Activated CD8-positive, alpha-beta memory T cell treated with anti-CD3 and anti-CD28 coated beads, Interleukin-2, amount 10 ng/mL, durations not matched to agents 7 days and 5 days (primary cell): Measurements from ENCODE around the gene PREB. TPM values are rescaled to one million over a fixed set of nuclear protein-coding genes. Genes with fewer than 3 reads are reported as not detected.

Source experiments
- ATAC-seq: fragments of 150-1000 bp; cut with Tn5 transposase; one replicate; pipeline ENCODE4 v1.10.0; 2021; ENCODE audit warnings: moderate library complexity
- CTCF ChIA-PET: fragments of 350-600 bp; sonication (Branson Sonifier 250); formaldehyde crosslinking; loops from one replicate; lab custom pipeline; 2021; ENCODE audit warnings: antibody characterized with exemption; lab: Charles Lee
- DNase-seq: peaks from one replicate; pipeline ENCODE4 v3.0.0-alpha.2; 2020
- H3K27ac Mint-ChIP-seq: one replicate; pipeline ENCODE4 v1.8.0; 2021; ENCODE audit warnings: mild to moderate bottlenecking, mixed read lengths
- H3K27me3 Mint-ChIP-seq: one replicate; pipeline ENCODE4 v1.8.0; 2021; ENCODE audit warnings: mixed read lengths
- H3K36me3 Mint-ChIP-seq: one replicate; pipeline ENCODE4 v1.8.0; 2021; ENCODE audit warnings: mild to moderate bottlenecking, mixed read lengths
- H3K4me1 Mint-ChIP-seq: one replicate; pipeline ENCODE4 v1.8.0; 2021; ENCODE audit warnings: mixed read lengths
- H3K4me3 Mint-ChIP-seq: one replicate; pipeline ENCODE4 v1.8.0; 2021; ENCODE audit warnings: mild to moderate bottlenecking, moderate library complexity, mixed read lengths
- H3K9me3 Mint-ChIP-seq: one replicate; pipeline ENCODE4 v1.8.0; 2022; ENCODE audit warnings: low read depth, mixed read lengths
- total RNA-seq, 2 experiments: library from RNA; stranded (reverse); gene quantifications; one replicate each; pipeline ENCODE4 v1.2.3, GENCODE V29; 2021

PREB gene
- total RNA-seq, 2 experiments from 2014 or later = 61.6 to 69.4 TPM

DNA sequence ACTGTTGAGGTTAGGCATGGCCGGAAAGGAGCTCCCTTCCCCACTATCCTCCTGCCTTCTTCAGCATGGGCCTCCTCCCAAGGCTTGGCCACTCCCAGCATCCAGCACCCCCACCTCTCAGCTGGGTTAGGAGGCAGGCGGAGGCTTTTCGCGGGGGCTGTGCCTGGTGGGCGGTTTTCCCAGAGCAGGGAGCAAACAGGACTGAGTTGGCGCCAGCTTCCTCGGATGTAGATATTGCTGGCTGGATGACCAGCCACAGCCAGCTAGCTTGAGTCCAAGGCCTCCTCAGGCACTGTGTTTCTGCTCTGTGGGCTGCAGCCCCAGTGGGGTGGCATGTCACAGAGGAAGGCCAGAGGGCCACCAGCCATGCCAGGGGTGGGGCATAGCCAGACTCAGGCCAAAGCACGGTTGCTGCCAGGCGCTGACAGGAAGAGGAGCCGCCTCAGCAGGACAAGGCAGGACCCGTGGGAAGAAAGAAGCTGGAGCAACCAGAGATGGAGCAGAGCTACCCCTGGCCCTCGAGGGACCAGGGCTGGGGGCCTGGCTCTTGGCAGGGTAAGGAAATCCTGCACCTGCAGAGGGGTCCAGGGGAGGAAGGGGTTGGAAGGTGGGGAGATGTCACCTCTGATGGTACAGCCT lies 14.5 kb upstream of the PREB start, which contains the start of gene TCF23:
Gene TCF23, plus strand, starts transcription at position 204 of the 639 bp plus-strand sequence. Its CDS starts 130 bp downstream, at position 334.
- no peaks in the 10 kb centered on the region for H3K9me3 Mint-ChIP-seq
- DNase-seq = no peak
- no peak for ATAC-seq
- peaks cover 7% of the 10 kb centered on the region for H3K27me3 Mint-ChIP-seq
- H3K27ac Mint-ChIP-seq = no peak within 1 kb of the TSS
- H3K36me3 Mint-ChIP-seq = no peaks in the 10 kb centered on the region
- no peaks in the 10 kb centered on the region for H3K4me1 Mint-ChIP-seq
- H3K4me3 Mint-ChIP-seq = no peak within 1 kb of the TSS
- CTCF ChIA-PET = interaction anchor here (0.6 to 1.0 kb wide), 3 partner anchors 21 to 155 kb away, joined by 3 to 4 read pairs (median 3); no protein-coding TSS in a partner anchor

DNA sequence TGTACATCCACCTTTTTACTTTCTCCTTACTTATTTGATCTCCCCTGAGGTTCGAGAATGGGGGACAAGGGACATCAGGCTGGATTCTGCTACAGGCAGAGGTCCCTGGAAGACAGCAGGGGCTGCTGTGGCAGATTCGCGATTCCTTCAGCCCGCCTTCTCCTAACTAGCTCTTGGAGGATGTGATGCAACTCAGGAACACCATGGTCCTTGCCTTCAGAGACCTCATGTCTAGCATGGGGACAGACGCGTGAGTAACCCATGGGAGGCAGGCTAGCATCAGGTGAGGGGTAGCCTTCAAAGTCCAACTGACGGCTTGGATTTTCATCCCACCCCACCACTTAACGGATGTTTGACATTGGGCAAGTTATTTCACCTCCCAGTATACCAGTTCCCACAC lies 13.5 kb upstream of the PREB start:
- ATAC-seq (no peak), DNase-seq (no peak)
- no peak overlapping the region for H3K27ac Mint-ChIP-seq
- H3K4me3 Mint-ChIP-seq = no peak overlapping the region
- no peaks in the 10 kb centered on the region for H3K4me1 Mint-ChIP-seq
- no peaks in the 10 kb centered on the region for H3K9me3 Mint-ChIP-seq
- H3K27me3 Mint-ChIP-seq = peaks cover 17% of the 10 kb centered on the region
- no peaks in the 10 kb centered on the region for H3K36me3 Mint-ChIP-seq
- CTCF ChIA-PET = interaction anchor here (0.6 kb wide), 1 partner anchor 44 kb away, joined by 3 read pairs; no protein-coding TSS in a partner anchor

GRCh38 chr2:27145682-27146081 lies 11.2 kb upstream of the PREB start:
- CTCF ChIA-PET = no interaction called here
- Mint-ChIP-seq H3K4me3 (no peak overlapping the region), H3K9me3 (no peaks in the 10 kb centered on the region), H3K27ac (no peak overlapping the region), H3K36me3 (no peaks in the 10 kb centered on the region), H3K4me1 (no peaks in the 10 kb centered on the region), H3K27me3 (peaks cover 23% of the 10 kb centered on the region)
- DNase-seq (no peak), ATAC-seq (no peak)

GRCh38 chr2:27143285-27143684 lies 8.8 kb upstream of the PREB start:
- no peak overlapping the region for H3K4me3 Mint-ChIP-seq

DNA sequence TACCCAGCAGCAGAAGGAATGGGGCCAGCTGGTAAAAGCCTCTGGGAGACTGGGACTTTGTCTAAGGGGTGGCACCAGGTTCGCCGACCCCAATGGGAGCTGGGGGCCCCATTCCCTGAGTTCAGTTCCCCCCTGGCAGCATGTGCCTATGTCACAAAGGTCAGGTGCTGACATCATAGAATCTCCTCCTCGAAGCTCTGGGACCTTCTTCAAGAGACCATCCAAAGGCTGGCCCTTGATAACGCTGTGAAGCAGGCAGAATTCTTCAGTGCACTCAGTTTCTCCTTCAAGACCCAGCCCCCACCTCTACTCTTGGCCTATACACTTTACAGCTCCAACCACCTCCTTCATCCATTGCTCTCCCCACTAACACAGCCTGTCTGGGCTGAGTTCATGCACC lies 4.9 kb upstream of the PREB start, which contains the start of gene PRR30:
Gene PRR30, minus strand, starts transcription at position 101 of the 400 bp plus-strand sequence. CDS start 1,081 bp downstream, outside the sequence.
- peaks cover 2% of the 10 kb centered on the region for H3K36me3 Mint-ChIP-seq
- H3K4me1 Mint-ChIP-seq = peaks cover 10% of the 10 kb centered on the region
- no peak within 1 kb of the TSS for H3K4me3 Mint-ChIP-seq
- DNase-seq (no peak), ATAC-seq (no peak)
- no peak within 1 kb of the TSS for H3K27ac Mint-ChIP-seq
- CTCF ChIA-PET = interaction anchor here (1.1 to 2.0 kb wide), 3 partner anchors 31 to 164 kb away, joined by 3 to 5 read pairs (median 3); no protein-coding TSS in a partner anchor
- peaks cover 24% of the 10 kb centered on the region for H3K27me3 Mint-ChIP-seq
- H3K9me3 Mint-ChIP-seq = no peaks in the 10 kb centered on the region

More at GRCh38 chr2:27143285-27143684, 8.8 kb upstream of the PREB start:
- CTCF ChIA-PET = no interaction called here
- Mint-ChIP-seq H3K36me3 (no peaks in the 10 kb centered on the region), H3K27me3 (peaks cover 28% of the 10 kb centered on the region), H3K9me3 (no peaks in the 10 kb centered on the region), H3K27ac (no peak overlapping the region), H3K4me1 (no peaks in the 10 kb centered on the region)
- DNase-seq (no peak), ATAC-seq (no peak)

- Mint-ChIP-seq H3K27me3 (peaks cover 12% of the 10 kb centered on the region), H3K4me1 (peaks cover 18% of the 10 kb centered on the region), H3K9me3 (no peaks in the 10 kb centered on the region), H3K36me3 (peaks cover 2% of the 10 kb centered on the region), H3K27ac (no peak overlapping the region), H3K4me3 (no peak overlapping the region)
- CTCF ChIA-PET = interaction anchor here (2.0 kb wide), 1 partner anchor 32 kb away, joined by 5 read pairs; no protein-coding TSS in a partner anchor
- ATAC-seq = no peak
- no peak for DNase-seq
Observed at GRCh38 chr2:27138111-27138510, 3.7 kb upstream of the PREB start.

DNA sequence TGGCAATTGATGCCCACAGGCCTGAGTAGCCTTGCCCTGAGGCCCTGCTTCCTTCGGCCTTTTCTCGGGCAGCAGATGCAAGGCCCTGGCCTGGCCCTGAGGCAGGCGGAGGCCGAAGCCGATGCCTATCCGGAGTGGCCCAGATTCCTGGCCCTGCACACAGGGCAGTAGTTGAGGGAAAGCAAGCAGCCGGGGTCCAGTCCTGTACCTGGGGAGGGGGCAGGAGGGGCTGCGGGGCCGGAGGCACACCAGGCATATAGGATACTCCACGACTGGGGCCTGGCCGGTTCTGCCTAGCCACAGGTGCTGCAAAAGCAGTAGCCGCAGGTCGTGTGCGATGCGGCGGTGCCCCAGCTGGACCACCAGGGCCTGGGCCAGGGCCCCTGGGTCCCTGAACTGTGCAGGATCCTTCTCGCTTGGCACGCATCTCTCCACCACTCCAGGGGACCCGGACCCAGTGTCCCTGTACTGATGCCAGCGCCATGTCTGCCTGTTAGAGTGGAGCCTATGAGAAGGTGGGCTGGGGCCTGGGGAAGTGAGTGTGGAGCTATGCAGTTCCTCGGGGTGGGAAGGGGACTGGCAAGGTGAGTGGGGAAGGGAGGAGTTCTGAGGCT lies 3.0 kb upstream of the PREB start:
- Mint-ChIP-seq H3K4me3 (no peak overlapping the region), H3K9me3 (no peaks in the 10 kb centered on the region), H3K36me3 (peaks cover 5% of the 10 kb centered on the region), H3K4me1 (peaks cover 25% of the 10 kb centered on the region), H3K27me3 (peaks cover 9% of the 10 kb centered on the region), H3K27ac (no peak overlapping the region)
- ATAC-seq (no peak), DNase-seq (no peak)
- CTCF ChIA-PET = interaction anchor here (0.7 to 1.1 kb wide), 2 partner anchors 14 to 54 kb away, joined by 3 read pairs; partner anchors contain the start of gene ABHD1

GRCh38 chr2:27136751-27137150 lies 2.3 kb upstream of the PREB start:
- Mint-ChIP-seq H3K27me3 (peaks cover 6% of the 10 kb centered on the region), H3K4me1 (peaks cover 26% of the 10 kb centered on the region), H3K9me3 (no peaks in the 10 kb centered on the region), H3K27ac (no peak overlapping the region), H3K4me3 (no peak overlapping the region), H3K36me3 (peaks cover 6% of the 10 kb centered on the region)
- CTCF ChIA-PET = interaction anchor here (1.1 to 1.2 kb wide), 2 partner anchors 12 to 14 kb away, joined by 3 to 4 read pairs; partner anchors contain the start of gene ABHD1
- no peak for ATAC-seq
- DNase-seq = no peak

- peaks cover 9% of the 10 kb centered on the region for H3K36me3 Mint-ChIP-seq
- H3K9me3 Mint-ChIP-seq = no peaks in the 10 kb centered on the region
- ATAC-seq = no peak
- H3K4me3 Mint-ChIP-seq = peak overlapping the region; percentile 93
- no peak for DNase-seq
- H3K27ac Mint-ChIP-seq = peak overlapping the region; percentile 72
- CTCF ChIA-PET = interaction anchor here (0.7 to 3.3 kb wide), 3 partner anchors 11 to 15 kb away, joined by 4 to 32 read pairs (median 4); partner anchors contain the start of gene ABHD1
- H3K4me1 Mint-ChIP-seq = peaks cover 26% of the 10 kb centered on the region
- H3K27me3 Mint-ChIP-seq = peaks cover 4% of the 10 kb centered on the region
Observed at GRCh38 chr2:27135478-27135955, 1.1 kb upstream of the PREB start.

- Mint-ChIP-seq H3K27me3 (peaks cover 3% of the 10 kb centered on the region), H3K9me3 (no peaks in the 10 kb centered on the region), H3K4me1 (peaks cover 26% of the 10 kb centered on the region), H3K4me3 (peak overlapping the region; percentile 93), H3K27ac (peak overlapping the region; percentile 97), H3K36me3 (peaks cover 11% of the 10 kb centered on the region)
- DNase-seq (no peak), ATAC-seq (no peak)
- CTCF ChIA-PET = interaction anchor here (0.9 to 3.3 kb wide), 11 partner anchors 11 to 288 kb away, joined by 3 to 32 read pairs (median 4); partner anchors contain the start of gene ABHD1
Observed at GRCh38 chr2:27134781-27135477, 493 bp upstream of the PREB start.

GRCh38 chr2:27133195-27133875 lies 1.1 kb downstream of the PREB start:
- no peaks in the 10 kb centered on the region for H3K9me3 Mint-ChIP-seq
- peaks cover 26% of the 10 kb centered on the region for H3K4me1 Mint-ChIP-seq
- H3K36me3 Mint-ChIP-seq = peaks cover 12% of the 10 kb centered on the region
- DNase-seq (peak; percentile 52), ATAC-seq (no peak)
- H3K27me3 Mint-ChIP-seq = no peaks in the 10 kb centered on the region
- peak overlapping the region; percentile 82 for H3K27ac Mint-ChIP-seq
- peak overlapping the region; percentile 93 for H3K4me3 Mint-ChIP-seq
- CTCF ChIA-PET = interaction anchor here (0.8 to 3.3 kb wide), 18 partner anchors 9 to 171 kb away, joined by 3 to 32 read pairs (median 4); partner anchors contain the start of genes ABHD1, AGBL5 and TRIM54

DNA sequence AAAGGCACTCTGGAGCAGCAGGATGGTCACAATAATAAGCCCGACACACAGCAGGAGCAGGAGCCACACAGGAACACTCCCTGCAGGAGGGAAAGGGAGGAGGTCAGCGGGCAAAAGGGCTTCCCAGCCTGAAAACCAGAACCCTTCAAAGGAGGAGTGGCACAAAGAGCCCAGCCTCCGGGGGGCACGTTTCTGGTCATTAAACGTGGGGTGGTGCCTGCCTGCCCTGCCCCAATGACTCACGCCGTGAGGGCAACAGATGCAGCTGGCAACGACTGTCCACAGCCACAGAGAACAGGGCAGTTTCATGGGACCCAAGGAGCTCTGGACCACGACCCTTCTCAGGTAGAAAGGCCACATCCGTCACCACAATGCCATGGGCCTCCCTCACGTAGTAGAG lies 3.0 kb downstream of the PREB start:
- CTCF ChIA-PET = no interaction called here
- H3K36me3 Mint-ChIP-seq = peaks cover 12% of the 10 kb centered on the region
- no peaks in the 10 kb centered on the region for H3K9me3 Mint-ChIP-seq
- ATAC-seq (no peak), DNase-seq (no peak)
- H3K4me3 Mint-ChIP-seq = no peak overlapping the region
- H3K27me3 Mint-ChIP-seq = no peaks in the 10 kb centered on the region
- H3K27ac Mint-ChIP-seq = no peak overlapping the region
- H3K4me1 Mint-ChIP-seq = peaks cover 26% of the 10 kb centered on the region
